ENCODE results near the gene BLM.

DNA sequence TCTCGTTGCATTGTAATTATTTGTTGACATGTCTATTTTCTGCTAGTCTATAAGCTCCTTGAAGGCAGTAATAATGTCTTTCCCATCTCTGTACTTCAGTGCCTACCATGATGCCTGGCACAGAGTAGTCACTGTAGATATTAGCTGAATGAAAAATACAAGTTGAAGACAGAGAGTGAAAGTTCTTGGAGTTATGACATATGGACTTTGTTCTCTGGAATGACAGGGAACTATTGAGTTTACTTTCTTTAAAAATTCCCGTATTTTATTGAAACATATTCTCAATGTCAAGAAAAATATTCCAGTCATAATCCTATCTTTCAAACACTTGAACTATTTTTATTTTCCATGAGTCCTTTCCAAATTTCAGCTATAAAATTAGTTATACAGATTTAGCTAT is 3.0 kb downstream of the BLM start:
- TF ChIP-seq EZH2 (IDR thresholded peaks at IDR 0.05; ENCODE audit: low read length), result no peak
- TF ChIP-seq, protein P1, sequence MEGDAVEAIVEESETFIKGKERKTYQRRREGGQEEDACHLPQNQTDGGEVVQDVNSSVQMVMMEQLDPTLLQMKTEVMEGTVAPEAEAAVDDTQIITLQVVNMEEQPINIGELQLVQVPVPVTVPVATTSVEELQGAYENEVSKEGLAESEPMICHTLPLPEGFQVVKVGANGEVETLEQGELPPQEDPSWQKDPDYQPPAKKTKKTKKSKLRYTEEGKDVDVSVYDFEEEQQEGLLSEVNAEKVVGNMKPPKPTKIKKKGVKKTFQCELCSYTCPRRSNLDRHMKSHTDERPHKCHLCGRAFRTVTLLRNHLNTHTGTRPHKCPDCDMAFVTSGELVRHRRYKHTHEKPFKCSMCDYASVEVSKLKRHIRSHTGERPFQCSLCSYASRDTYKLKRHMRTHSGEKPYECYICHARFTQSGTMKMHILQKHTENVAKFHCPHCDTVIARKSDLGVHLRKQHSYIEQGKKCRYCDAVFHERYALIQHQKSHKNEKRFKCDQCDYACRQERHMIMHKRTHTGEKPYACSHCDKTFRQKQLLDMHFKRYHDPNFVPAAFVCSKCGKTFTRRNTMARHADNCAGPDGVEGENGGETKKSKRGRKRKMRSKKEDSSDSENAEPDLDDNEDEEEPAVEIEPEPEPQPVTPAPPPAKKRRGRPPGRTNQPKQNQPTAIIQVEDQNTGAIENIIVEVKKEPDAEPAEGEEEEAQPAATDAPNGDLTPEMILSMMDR (optimal IDR thresholded peaks at IDR 0.05 in 1 of 3, IDR thresholded peaks at IDR 0.05 in 1 of 3, conservative IDR thresholded peaks at IDR 0.05 in 1 of 3; ENCODE audit: extremely low read depth in 1 of 3, insufficient read depth in 2 of 3, low read length in 3 of 3), result no peak

Data from keratinocyte (primary cell).